Loucy (cell line): ENCODE data around the gene SPATA17.
"Not testable (repeated sequence)": the region's sequence is repeated elsewhere in the genome, so short reads cannot be mapped to it uniquely, and the experiment has no call there.

Source experiments
- H2AFZ ChIP-seq: fragments of 200-600 bp; sonication (generic); 2 replicates; pipeline ENCODE4 v1.6.0; 2016; ENCODE audit warnings: antibody characterized with exemption, mild to moderate bottlenecking, low read length, moderate library complexity
- H3F3A ChIP-seq: fragments of 200-600 bp; 2 replicates; pipeline ENCODE4 v1.6.0; 2016; ENCODE audit warnings: antibody characterized with exemption, low read depth, mild to moderate bottlenecking
- H3K27me3 ChIP-seq: fragments of 200-600 bp; sonication (generic); 2 replicates; pipeline ENCODE4 v1.6.1; 2014; ENCODE audit warnings: low read length, mild to moderate bottlenecking; ENCODE audit not compliant: insufficient read depth, poor library complexity, severe bottlenecking
- H3K36me3 ChIP-seq: fragments of 200-600 bp; sonication (generic); 2 replicates; pipeline ENCODE4 v1.6.1; 2016; ENCODE audit warnings: low read length; ENCODE audit not compliant: insufficient read depth
- H3K4me1 ChIP-seq: fragments of 200-600 bp; sonication (generic); 2 replicates; pipeline ENCODE4 v1.5.1; 2014; ENCODE audit warnings: low read length, mild to moderate bottlenecking; ENCODE audit not compliant: insufficient read depth, poor library complexity, severe bottlenecking
- H3K4me2 ChIP-seq: fragments of 200-600 bp; sonication (generic); 2 replicates; pipeline ENCODE4 v1.6.0; 2014; ENCODE audit warnings: antibody characterized with exemption, low read length, low read depth, mild to moderate bottlenecking; ENCODE audit not compliant: poor library complexity, severe bottlenecking
- H3K4me3 ChIP-seq: fragments of 200-600 bp; sonication (generic); 2 replicates; pipeline ENCODE4 v1.5.1; 2014; ENCODE audit warnings: low read length, mild to moderate bottlenecking, mixed read lengths; ENCODE audit not compliant: poor library complexity, severe bottlenecking
- H3K79me2 ChIP-seq: fragments of 200-600 bp; sonication (generic); 2 replicates; pipeline ENCODE4 v1.6.1; 2014; ENCODE audit warnings: low read length; ENCODE audit not compliant: insufficient read depth
- H3K9ac ChIP-seq: fragments of 200-600 bp; sonication (generic); 2 replicates; pipeline ENCODE4 v1.6.0; 2014; ENCODE audit warnings: mild to moderate bottlenecking, low read depth, low read length, moderate library complexity; ENCODE audit not compliant: poor library complexity, severe bottlenecking
- H3K9me2 ChIP-seq: fragments of 200-600 bp; sonication (generic); replicated peaks from 2 replicates; pipeline ENCODE4 v1.6.1; 2016; ENCODE audit warnings: low read depth, low read length, mixed read lengths
- H3K9me3 ChIP-seq: fragments of 200-600 bp; sonication (generic); 2 replicates; pipeline ENCODE4 v1.6.1; 2014; ENCODE audit warnings: mild to moderate bottlenecking, antibody characterized with exemption, low read length, low read depth; ENCODE audit not compliant: insufficient read depth
- H4K20me1 ChIP-seq: fragments of 200-600 bp; sonication (generic); 2 replicates; pipeline ENCODE4 v1.6.0; 2014; ENCODE audit warnings: antibody characterized with exemption, low read length, mild to moderate bottlenecking; ENCODE audit not compliant: insufficient read depth, poor library complexity, severe bottlenecking
- CTCF ChIP-seq: fragments of 200-600 bp; sonication (generic); conservative IDR thresholded peaks from 2 replicates; pipeline ENCODE4 v1.5.1; 2014; ENCODE audit warnings: mild to moderate bottlenecking, antibody characterized with exemption, low read length
- EZH2phosphoT487 ChIP-seq: fragments of 200-600 bp; IDR thresholded peaks from 2 replicates; pipeline ENCODE4 v1.6.1; 2018; ENCODE audit warnings: antibody characterized with exemption, mild to moderate bottlenecking, moderate library complexity, borderline replicate concordance

The SPATA17 gene

GRCh38 chr1:217674028-217674729, 43.0 kb downstream of the SPATA17 start:
- H2AFZ ChIP-seq: no peak overlapping the region
- H3K4me2 ChIP-seq: no peak overlapping the region
- no peaks in the 10 kb centered on the region for H3K9me2 ChIP-seq
- H3K9me3 ChIP-seq: no peaks in the 10 kb centered on the region
- no peaks in the 10 kb centered on the region for H3K79me2 ChIP-seq
- H3K9ac ChIP-seq: no peak overlapping the region
- H3F3A ChIP-seq: no peaks in the 10 kb centered on the region
- H3K4me1 ChIP-seq: no peaks in the 10 kb centered on the region
- TF ChIP-seq EZH2phosphoT487: no peak
- TF ChIP-seq CTCF: no peak
- no peak overlapping the region for H3K4me3 ChIP-seq
- no peaks in the 10 kb centered on the region for H3K36me3 ChIP-seq
- no peaks in the 10 kb centered on the region for H3K27me3 ChIP-seq
- H4K20me1 ChIP-seq: no peaks in the 10 kb centered on the region

- H4K20me1 ChIP-seq: no peaks in the 10 kb centered on the region
- H3K27me3 ChIP-seq: no peaks in the 10 kb centered on the region
- no peaks in the 10 kb centered on the region for H3K79me2 ChIP-seq
- no peak overlapping the region for H2AFZ ChIP-seq
- no peak for TF ChIP-seq EZH2phosphoT487
- TF ChIP-seq CTCF: no peak
- no peaks in the 10 kb centered on the region for H3K36me3 ChIP-seq
- H3F3A ChIP-seq: no peaks in the 10 kb centered on the region
- no peaks in the 10 kb centered on the region for H3K4me1 ChIP-seq
- no peak overlapping the region for H3K4me2 ChIP-seq
- no peak overlapping the region for H3K9ac ChIP-seq
- no peaks in the 10 kb centered on the region for H3K9me3 ChIP-seq
- H3K4me3 ChIP-seq: no peak overlapping the region
- no peaks in the 10 kb centered on the region for H3K9me2 ChIP-seq
Measured at GRCh38 chr1:217681806-217682205, 50.7 kb downstream of the SPATA17 start.

- H4K20me1 ChIP-seq: no peaks in the 10 kb centered on the region
- no peaks in the 10 kb centered on the region for H3K9me2 ChIP-seq
- H3K4me3 ChIP-seq: no peak overlapping the region
- H3K4me2 ChIP-seq: no peak overlapping the region
- no peak overlapping the region for H2AFZ ChIP-seq
- no peak for TF ChIP-seq EZH2phosphoT487
- TF ChIP-seq CTCF: no peak
- H3K9me3 ChIP-seq: no peaks in the 10 kb centered on the region
- H3K36me3 ChIP-seq: no peaks in the 10 kb centered on the region
- H3K9ac ChIP-seq: no peak overlapping the region
- no peaks in the 10 kb centered on the region for H3F3A ChIP-seq
- no peaks in the 10 kb centered on the region for H3K79me2 ChIP-seq
- no peaks in the 10 kb centered on the region for H3K27me3 ChIP-seq
- H3K4me1 ChIP-seq: no peaks in the 10 kb centered on the region
Measured at GRCh38 chr1:217687511-217687910, 56.4 kb downstream of the SPATA17 start.

- not testable (repeated sequence) for H3K36me3 ChIP-seq, H3K27me3 ChIP-seq, H3K9ac ChIP-seq, H3K9me2 ChIP-seq, H3K4me2 ChIP-seq, H3F3A ChIP-seq, H4K20me1 ChIP-seq, H3K4me1 ChIP-seq, H3K9me3 ChIP-seq, H3K79me2 ChIP-seq, H2AFZ ChIP-seq, H3K4me3 ChIP-seq
Measured at GRCh38 chr1:217696140-217696539, 65.0 kb downstream of the SPATA17 start.
